LNCaP clone FGC (cell line): ENCODE data around the gene PSMD4.
A peak's percentile ranks its signal among the peaks of the same experiment; 100 is the strongest.

Experiments used
- DNase-seq: peaks from one replicate; pipeline ENCODE4 v3.0.0-alpha.2; 2011; ENCODE audit warnings: low read depth
- H3K4me3 ChIP-seq: 2 replicates; pipeline ENCODE4 v1.5.1; 2011; ENCODE audit warnings: mild to moderate bottlenecking, low read depth, low read length, control low read depth
- TF ChIP-seq, protein P1 (sequence below): IDR thresholded peaks from 2 replicates; pipeline ENCODE4 v1.5.1; 2012; ENCODE audit warnings: mild to moderate bottlenecking; ENCODE audit not compliant: control insufficient read depth, insufficient read depth; ENCODE audit errors: extremely low read depth

PSMD4 gene

DNA sequence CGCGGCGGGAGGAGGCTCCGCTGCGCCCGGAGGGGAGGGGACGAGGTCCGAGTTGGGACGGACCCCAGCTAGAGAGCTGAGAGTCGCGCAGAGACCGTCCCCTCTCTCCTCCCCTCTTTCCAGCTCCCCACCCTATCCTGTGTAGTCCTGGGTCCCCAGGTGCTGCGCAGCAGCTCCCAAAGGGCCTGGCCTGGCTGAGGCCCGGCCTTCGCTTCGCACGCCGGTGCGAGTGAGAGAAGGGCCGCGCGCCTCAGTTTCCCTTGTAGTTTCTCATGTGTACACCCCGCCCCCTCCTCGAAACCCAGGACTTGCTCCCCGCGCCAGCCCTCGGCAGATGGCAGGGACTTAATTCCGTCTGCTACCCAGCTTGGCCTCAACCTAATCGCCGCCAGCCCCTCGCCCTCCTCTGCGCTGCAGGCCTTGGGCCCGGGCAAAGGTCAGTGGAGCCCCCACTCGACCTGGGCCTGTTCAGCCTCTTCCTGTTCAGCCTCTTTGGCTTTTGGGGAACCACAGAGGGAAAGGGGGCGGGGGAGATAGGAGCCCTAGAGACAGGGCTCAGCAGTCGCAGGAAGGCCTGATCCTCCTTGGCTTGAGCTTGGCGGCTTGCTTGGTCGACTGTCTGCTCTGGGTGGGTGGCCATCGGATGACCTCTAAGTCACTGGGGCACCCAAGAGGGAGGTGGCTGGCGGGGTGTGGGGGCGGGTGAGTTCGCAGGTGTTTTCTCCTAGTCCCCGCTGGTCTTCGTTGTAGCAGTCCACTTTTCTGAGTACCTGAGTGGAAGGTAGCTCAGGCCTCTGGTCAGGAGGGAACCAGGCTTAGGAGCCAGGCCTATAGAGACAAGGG, 28.6 kb downstream of the PSMD4 start:
- peak overlapping the region; percentile 96 for H3K4me3 ChIP-seq
- TF ChIP-seq, protein P1, sequence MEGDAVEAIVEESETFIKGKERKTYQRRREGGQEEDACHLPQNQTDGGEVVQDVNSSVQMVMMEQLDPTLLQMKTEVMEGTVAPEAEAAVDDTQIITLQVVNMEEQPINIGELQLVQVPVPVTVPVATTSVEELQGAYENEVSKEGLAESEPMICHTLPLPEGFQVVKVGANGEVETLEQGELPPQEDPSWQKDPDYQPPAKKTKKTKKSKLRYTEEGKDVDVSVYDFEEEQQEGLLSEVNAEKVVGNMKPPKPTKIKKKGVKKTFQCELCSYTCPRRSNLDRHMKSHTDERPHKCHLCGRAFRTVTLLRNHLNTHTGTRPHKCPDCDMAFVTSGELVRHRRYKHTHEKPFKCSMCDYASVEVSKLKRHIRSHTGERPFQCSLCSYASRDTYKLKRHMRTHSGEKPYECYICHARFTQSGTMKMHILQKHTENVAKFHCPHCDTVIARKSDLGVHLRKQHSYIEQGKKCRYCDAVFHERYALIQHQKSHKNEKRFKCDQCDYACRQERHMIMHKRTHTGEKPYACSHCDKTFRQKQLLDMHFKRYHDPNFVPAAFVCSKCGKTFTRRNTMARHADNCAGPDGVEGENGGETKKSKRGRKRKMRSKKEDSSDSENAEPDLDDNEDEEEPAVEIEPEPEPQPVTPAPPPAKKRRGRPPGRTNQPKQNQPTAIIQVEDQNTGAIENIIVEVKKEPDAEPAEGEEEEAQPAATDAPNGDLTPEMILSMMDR: no peak
- DNase-seq: no peak

DNA sequence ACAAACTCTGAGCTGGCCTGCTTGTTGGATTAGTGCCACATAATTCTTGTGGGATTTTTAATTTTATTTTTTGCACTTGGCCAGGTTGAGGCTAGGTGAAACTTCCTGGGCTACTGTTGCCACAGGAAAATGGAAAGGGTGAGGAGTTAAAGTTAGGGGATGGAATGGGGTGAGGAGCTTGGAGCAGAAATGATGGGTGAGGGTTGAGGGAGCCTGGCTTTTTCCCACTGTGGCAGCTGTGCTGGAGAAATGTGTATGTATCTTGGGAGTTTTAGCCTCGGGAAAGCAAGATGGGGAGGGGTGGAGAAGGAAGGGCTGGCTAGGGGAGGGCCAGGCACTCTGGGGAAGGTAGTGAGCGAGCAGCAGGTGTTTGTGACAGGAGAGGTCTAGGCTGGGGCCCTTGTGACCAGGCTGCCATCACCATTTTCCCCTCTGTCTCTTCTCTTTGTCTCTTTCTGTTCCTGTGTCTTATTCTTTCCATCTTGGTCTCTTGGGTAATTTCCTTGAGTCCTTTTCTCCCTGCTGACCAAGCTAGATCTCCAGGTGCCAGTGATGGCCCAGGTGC, 29.6 kb downstream of the PSMD4 start:
- TF ChIP-seq, protein P1: no peak
- no peak overlapping the region for H3K4me3 ChIP-seq
- DNase-seq: no peak

DNA sequence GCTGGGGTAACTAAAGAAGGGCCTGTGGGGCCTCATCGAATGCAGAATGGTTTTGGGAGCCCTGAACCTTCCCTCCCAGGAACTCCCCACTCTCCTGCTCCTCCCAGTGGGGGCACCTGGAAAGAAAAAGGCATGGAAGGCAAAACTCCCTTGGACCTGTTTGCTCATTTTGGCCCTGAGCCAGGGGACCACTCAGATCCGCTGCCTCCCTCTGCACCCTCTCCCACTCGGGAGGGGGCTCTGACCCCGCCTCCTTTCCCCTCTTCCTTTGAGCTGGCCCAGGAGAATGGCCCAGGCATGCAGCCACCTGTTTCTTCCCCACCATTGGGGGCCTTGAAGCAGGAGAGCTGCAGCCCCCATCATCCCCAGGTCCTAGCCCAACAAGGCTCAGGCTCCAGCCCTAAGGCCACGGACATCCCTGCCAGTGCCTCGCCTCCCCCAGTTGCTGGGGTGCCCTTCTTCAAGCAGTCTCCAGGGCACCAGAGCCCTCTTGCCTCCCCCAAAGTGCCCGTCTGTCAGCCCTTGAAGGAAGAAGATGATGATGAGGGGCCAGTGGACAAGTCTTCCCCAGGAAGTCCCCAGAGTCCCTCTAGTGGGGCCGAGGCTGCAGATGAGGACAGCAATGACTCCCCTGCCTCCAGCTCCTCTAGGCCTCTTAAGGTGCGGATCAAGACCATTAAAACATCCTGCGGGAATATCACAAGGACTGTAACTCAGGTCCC, 32.2 kb downstream of the PSMD4 start:
- no peak overlapping the region for H3K4me3 ChIP-seq
- no peak for DNase-seq
- TF ChIP-seq, protein P1: no peak

DNA sequence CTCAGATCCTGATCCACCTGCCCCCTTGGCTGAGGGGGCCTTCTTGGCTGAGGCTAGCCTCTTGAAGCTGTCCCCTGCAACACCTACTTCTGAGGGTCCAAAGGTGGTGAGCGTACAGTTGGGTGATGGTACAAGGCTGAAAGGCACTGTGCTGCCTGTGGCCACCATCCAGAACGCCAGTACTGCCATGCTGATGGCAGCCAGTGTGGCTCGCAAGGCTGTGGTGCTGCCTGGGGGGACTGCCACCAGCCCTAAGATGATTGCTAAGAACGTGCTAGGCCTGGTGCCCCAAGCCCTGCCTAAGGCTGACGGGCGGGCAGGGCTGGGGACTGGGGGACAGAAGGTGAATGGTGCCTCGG, 32.8 kb downstream of the PSMD4 start:
- TF ChIP-seq, protein P1: no peak
- no peak overlapping the region for H3K4me3 ChIP-seq
- DNase-seq: no peak

DNA sequence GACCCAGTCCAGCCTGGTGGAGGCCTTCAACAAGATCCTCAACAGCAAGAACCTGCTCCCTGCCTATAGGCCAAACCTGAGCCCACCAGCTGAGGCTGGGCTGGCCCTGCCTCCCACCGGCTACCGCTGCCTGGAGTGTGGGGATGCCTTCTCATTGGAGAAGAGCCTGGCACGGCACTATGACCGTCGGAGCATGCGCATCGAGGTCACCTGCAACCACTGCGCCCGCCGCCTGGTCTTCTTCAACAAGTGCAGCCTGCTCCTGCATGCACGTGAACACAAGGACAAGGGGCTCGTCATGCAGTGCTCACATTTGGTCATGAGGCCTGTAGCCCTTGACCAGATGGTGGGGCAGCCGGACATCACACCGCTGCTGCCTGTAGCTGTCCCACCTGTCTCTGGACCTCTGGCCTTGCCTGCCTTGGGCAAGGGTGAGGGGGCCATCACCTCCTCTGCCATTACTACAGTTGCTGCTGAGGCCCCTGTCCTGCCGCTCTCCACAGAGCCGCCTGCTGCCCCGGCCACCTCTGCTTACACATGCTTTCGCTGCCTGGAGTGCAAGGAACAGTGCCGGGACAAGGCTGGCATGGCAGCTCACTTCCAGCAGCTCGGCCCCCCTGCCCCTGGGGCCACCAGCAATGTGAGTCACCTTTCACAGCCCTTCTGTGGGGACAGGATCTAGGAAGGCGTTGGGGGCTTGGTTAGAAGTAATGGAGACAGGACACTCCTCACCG, 33.4 kb downstream of the PSMD4 start:
- no peak overlapping the region for H3K4me3 ChIP-seq
- TF ChIP-seq, protein P1: no peak
- DNase-seq: no peak

DNA sequence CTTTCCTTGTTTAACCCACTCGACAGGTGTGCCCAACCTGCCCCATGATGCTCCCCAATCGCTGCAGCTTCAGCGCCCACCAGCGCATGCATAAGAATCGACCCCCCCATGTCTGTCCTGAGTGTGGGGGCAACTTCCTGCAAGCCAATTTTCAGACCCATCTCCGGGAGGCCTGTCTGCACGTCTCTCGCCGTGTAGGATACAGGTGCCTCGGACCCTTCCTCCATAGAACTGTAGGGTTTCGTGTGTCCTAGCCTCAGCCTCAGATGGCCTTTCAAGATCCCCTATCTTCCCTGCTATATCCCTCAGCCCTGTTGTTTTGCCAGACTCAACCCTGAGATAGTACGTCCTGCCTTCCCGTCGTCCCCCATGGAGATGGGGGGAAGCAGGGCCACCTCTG, 34.0 kb downstream of the PSMD4 start:
- TF ChIP-seq, protein P1: no peak
- H3K4me3 ChIP-seq: no peak overlapping the region
- DNase-seq: no peak
